Loucy (cell line): Measurements from ENCODE around the gene MICAL3.

Experiments used
- H2AFZ ChIP-seq: fragments of 200-600 bp; sonication (generic); 2 replicates; pipeline ENCODE4 v1.6.0; 2016; ENCODE audit warnings: antibody characterized with exemption, mild to moderate bottlenecking, low read length, moderate library complexity
- H3F3A ChIP-seq: fragments of 200-600 bp; 2 replicates; pipeline ENCODE4 v1.6.0; 2016; ENCODE audit warnings: antibody characterized with exemption, low read depth, mild to moderate bottlenecking
- H3K27me3 ChIP-seq: fragments of 200-600 bp; sonication (generic); 2 replicates; pipeline ENCODE4 v1.6.1; 2014; ENCODE audit warnings: low read length, mild to moderate bottlenecking; ENCODE audit not compliant: insufficient read depth, poor library complexity, severe bottlenecking
- H3K36me3 ChIP-seq: fragments of 200-600 bp; sonication (generic); 2 replicates; pipeline ENCODE4 v1.6.1; 2016; ENCODE audit warnings: low read length; ENCODE audit not compliant: insufficient read depth
- H3K4me1 ChIP-seq: fragments of 200-600 bp; sonication (generic); 2 replicates; pipeline ENCODE4 v1.5.1; 2014; ENCODE audit warnings: low read length, mild to moderate bottlenecking; ENCODE audit not compliant: insufficient read depth, poor library complexity, severe bottlenecking
- H3K4me2 ChIP-seq: fragments of 200-600 bp; sonication (generic); 2 replicates; pipeline ENCODE4 v1.6.0; 2014; ENCODE audit warnings: antibody characterized with exemption, low read length, low read depth, mild to moderate bottlenecking; ENCODE audit not compliant: poor library complexity, severe bottlenecking
- H3K4me3 ChIP-seq: fragments of 200-600 bp; sonication (generic); 2 replicates; pipeline ENCODE4 v1.5.1; 2014; ENCODE audit warnings: low read length, mild to moderate bottlenecking, mixed read lengths; ENCODE audit not compliant: poor library complexity, severe bottlenecking
- H3K79me2 ChIP-seq: fragments of 200-600 bp; sonication (generic); 2 replicates; pipeline ENCODE4 v1.6.1; 2014; ENCODE audit warnings: low read length; ENCODE audit not compliant: insufficient read depth
- H3K9ac ChIP-seq: fragments of 200-600 bp; sonication (generic); 2 replicates; pipeline ENCODE4 v1.6.0; 2014; ENCODE audit warnings: mild to moderate bottlenecking, low read depth, low read length, moderate library complexity; ENCODE audit not compliant: poor library complexity, severe bottlenecking
- H3K9me2 ChIP-seq: fragments of 200-600 bp; sonication (generic); replicated peaks from 2 replicates; pipeline ENCODE4 v1.6.1; 2016; ENCODE audit warnings: low read depth, low read length, mixed read lengths
- H3K9me3 ChIP-seq: fragments of 200-600 bp; sonication (generic); 2 replicates; pipeline ENCODE4 v1.6.1; 2014; ENCODE audit warnings: mild to moderate bottlenecking, antibody characterized with exemption, low read length, low read depth; ENCODE audit not compliant: insufficient read depth
- H4K20me1 ChIP-seq: fragments of 200-600 bp; sonication (generic); 2 replicates; pipeline ENCODE4 v1.6.0; 2014; ENCODE audit warnings: antibody characterized with exemption, low read length, mild to moderate bottlenecking; ENCODE audit not compliant: insufficient read depth, poor library complexity, severe bottlenecking
- EZH2phosphoT487 ChIP-seq: fragments of 200-600 bp; IDR thresholded peaks from 2 replicates; pipeline ENCODE4 v1.6.1; 2018; ENCODE audit warnings: antibody characterized with exemption, mild to moderate bottlenecking, moderate library complexity, borderline replicate concordance
- TF ChIP-seq, protein P1 (sequence below): fragments of 200-600 bp; sonication (generic); conservative IDR thresholded peaks from 2 replicates; pipeline ENCODE4 v1.5.1; 2014; ENCODE audit warnings: mild to moderate bottlenecking, antibody characterized with exemption, low read length

The MICAL3 gene

DNA sequence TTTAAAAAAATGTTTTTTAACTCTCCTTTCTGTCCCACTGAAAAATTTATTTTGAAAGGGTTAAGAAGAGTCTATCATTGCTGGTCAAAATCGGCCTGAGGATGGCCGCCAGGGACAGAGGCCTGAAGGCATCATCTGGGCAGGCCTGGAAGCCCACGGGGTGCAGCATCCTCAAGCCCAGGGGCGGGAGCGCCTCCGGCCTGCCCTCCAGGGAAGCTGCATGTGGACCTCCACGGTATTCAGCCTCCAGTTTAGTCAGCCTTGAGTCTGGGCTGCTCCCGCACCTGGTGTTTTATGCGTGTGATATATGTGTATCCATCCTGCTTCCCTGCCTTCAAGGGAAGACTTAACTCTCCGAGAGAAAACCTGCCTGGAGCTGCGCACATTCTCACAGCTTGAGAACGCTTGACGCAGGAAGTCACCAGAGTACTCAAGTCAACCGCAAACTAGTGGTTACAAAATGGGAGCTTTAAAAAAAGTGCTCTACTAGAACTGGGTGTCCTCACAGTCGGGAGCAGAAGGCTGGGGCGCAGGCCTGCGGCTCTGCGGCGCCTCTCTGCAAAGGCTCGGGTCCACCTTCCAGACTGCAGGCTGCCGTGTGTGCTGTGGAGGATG lies 236.5 kb downstream of the MICAL3 start:
- Histone ChIP-seq H3K9me3 (no peaks in the 10 kb centered on the region), H2AFZ (no peak overlapping the region), H3K9ac (no peak overlapping the region), H4K20me1 (no peaks in the 10 kb centered on the region), H3K4me1 (peaks cover 21% of the 10 kb centered on the region), H3F3A (peaks cover 4% of the 10 kb centered on the region; the same call in 1 of the 2 replicates), H3K27me3 (no peaks in the 10 kb centered on the region), H3K9me2 (no peaks in the 10 kb centered on the region), H3K36me3 (peaks cover 11% of the 10 kb centered on the region; the same call in 1 of the 2 replicates), H3K4me2 (no peak overlapping the region), H3K79me2 (peaks cover 12% of the 10 kb centered on the region; the same call in 1 of the 2 replicates), H3K4me3 (no peak overlapping the region)
- TF ChIP-seq EZH2phosphoT487: no peak
- TF ChIP-seq, protein P1, sequence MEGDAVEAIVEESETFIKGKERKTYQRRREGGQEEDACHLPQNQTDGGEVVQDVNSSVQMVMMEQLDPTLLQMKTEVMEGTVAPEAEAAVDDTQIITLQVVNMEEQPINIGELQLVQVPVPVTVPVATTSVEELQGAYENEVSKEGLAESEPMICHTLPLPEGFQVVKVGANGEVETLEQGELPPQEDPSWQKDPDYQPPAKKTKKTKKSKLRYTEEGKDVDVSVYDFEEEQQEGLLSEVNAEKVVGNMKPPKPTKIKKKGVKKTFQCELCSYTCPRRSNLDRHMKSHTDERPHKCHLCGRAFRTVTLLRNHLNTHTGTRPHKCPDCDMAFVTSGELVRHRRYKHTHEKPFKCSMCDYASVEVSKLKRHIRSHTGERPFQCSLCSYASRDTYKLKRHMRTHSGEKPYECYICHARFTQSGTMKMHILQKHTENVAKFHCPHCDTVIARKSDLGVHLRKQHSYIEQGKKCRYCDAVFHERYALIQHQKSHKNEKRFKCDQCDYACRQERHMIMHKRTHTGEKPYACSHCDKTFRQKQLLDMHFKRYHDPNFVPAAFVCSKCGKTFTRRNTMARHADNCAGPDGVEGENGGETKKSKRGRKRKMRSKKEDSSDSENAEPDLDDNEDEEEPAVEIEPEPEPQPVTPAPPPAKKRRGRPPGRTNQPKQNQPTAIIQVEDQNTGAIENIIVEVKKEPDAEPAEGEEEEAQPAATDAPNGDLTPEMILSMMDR: no peak

DNA sequence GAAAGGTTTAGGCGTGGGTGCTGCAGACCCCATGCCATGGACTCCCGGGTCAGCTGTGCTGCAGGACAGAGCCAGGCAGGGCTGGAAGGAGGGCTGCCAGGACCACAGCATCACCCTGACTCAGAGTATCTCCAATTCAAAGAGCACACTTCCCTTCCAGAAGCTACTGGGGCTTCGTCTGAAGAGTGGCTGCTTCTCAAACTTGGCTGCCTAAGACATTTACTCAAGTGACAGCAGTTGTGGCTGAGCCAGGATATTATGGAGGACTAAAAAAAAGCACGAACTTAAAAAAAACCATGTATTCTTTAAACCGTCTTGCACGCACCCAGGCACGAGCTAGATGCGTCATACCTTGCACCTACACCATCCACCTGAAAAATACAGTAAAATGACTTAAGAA lies 237.1 kb downstream of the MICAL3 start:
- Histone ChIP-seq H3K4me3 (no peak overlapping the region), H2AFZ (no peak overlapping the region), H4K20me1 (no peaks in the 10 kb centered on the region), H3K9ac (peak overlapping the region; percentile 37), H3K9me3 (no peaks in the 10 kb centered on the region), H3K27me3 (no peaks in the 10 kb centered on the region), H3F3A (peaks cover 4% of the 10 kb centered on the region; the same call in 1 of the 2 replicates), H3K36me3 (peaks cover 11% of the 10 kb centered on the region; the same call in 1 of the 2 replicates), H3K4me2 (peak overlapping the region; percentile 19), H3K79me2 (peaks cover 15% of the 10 kb centered on the region; the same call in 1 of the 2 replicates), H3K4me1 (peaks cover 26% of the 10 kb centered on the region), H3K9me2 (no peaks in the 10 kb centered on the region)
- no peak for TF ChIP-seq EZH2phosphoT487
- TF ChIP-seq, protein P1: no peak

DNA sequence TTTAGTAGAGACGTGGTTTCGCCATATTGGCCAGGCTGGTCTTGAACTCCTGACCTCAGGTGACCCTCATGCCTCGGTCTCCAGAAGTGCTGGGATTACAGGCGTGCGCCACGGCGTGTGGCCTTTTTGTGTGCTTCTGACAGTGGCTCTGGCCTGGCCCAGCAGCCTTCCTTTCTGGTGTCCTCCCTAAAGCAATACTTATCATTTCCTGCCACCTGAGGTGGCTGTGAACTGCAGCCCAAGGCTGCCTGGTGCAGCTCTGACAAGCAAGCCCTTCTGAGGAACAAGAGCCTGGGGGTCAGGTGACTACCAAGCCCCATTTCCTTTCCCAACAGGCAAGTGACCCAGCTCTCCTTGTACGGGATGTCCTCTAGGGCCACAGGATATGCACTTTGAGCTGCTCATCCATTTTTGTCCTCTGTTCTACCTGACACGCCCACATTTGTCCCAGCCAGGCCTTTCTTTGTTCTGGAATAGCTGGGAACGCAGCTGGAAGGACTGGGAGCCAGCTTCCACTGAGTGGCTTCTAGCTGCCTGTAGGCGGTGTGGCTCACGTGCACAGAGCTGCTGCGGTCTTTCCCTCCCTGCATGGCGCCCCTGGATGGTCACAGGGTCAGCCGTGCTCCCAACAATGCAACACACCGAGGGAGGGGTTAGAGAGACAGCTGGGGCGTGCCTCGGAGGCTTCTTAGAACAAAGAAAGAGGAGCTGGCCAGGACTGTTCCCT lies 237.8 kb downstream of the MICAL3 start:
- H3K27me3 ChIP-seq: no peaks in the 10 kb centered on the region
- H2AFZ ChIP-seq: no peak overlapping the region
- TF ChIP-seq, protein P1: no peak
- TF ChIP-seq EZH2phosphoT487: no peak
- no peaks in the 10 kb centered on the region for H3K9me2 ChIP-seq
- H3F3A ChIP-seq: peaks cover 4% of the 10 kb centered on the region; the same call in 1 of the 2 replicates
- H4K20me1 ChIP-seq: no peaks in the 10 kb centered on the region
- peaks cover 33% of the 10 kb centered on the region for H3K4me1 ChIP-seq
- H3K4me2 ChIP-seq: peak overlapping the region; percentile 19
- peak overlapping the region; percentile 63 for H3K9ac ChIP-seq
- H3K36me3 ChIP-seq: peaks cover 11% of the 10 kb centered on the region; the same call in 1 of the 2 replicates
- H3K79me2 ChIP-seq: peaks cover 18% of the 10 kb centered on the region; the same call in 1 of the 2 replicates
- H3K9me3 ChIP-seq: no peaks in the 10 kb centered on the region
- H3K4me3 ChIP-seq: peak overlapping the region; percentile 11
